Measurements from ENCODE around the gene PARL.
A peak's percentile ranks its signal among the peaks of the same experiment; 100 is the strongest.
"Not testable (repeated sequence)": the region's sequence is repeated elsewhere in the genome, so short reads cannot be mapped to it uniquely, and the experiment has no call there.

PARL gene

GRCh38 chr3:183884097-183884426 is 618 bp downstream of the PARL start:
- Histone ChIP-seq H3K36me3 (ENCODE audit: control insufficient read depth, insufficient read depth, low read length) (no peaks in the 10 kb centered on the region), H3K4me1 (ENCODE audit: control insufficient read depth, insufficient read depth, low read length) (peaks cover 4% of the 10 kb centered on the region), H3K9me3 (ENCODE audit: control insufficient read depth, low read length) (no peaks in the 10 kb centered on the region), H3K27me3 (ENCODE audit: control insufficient read depth, insufficient read depth, low read length, poor library complexity, severe bottlenecking) (peaks cover 3% of the 10 kb centered on the region), H3K4me3 (ENCODE audit: insufficient read depth, low read depth, low read length) (peak overlapping the region; percentile 91), H3K27ac (ENCODE audit: insufficient read depth, low read depth, low read length, poor library complexity, severe bottlenecking) (no peak overlapping the region)
- WGBS, 2 experiments = 5 to 6% methylated on average over 9 of the region's 9 CpGs

- Histone ChIP-seq H3K4me1 (ENCODE audit: control insufficient read depth, insufficient read depth, low read length) (peaks cover 4% of the 10 kb centered on the region), H3K9me3 (ENCODE audit: control insufficient read depth, low read length) (no peaks in the 10 kb centered on the region), H3K27ac (ENCODE audit: insufficient read depth, low read depth, low read length, poor library complexity, severe bottlenecking) (no peak overlapping the region), H3K27me3 (ENCODE audit: control insufficient read depth, insufficient read depth, low read length, poor library complexity, severe bottlenecking) (peaks cover 3% of the 10 kb centered on the region), H3K4me3 (ENCODE audit: insufficient read depth, low read depth, low read length) (peak overlapping the region; percentile 91), H3K36me3 (ENCODE audit: control insufficient read depth, insufficient read depth, low read length) (no peaks in the 10 kb centered on the region)
- WGBS, 2 experiments = 76 to 80% methylated on average over 16 of the region's 16 CpGs
These were observed 1.2 kb downstream of the PARL start for GRCh38 chr3:183883291-183884096.

- 90 to 95% methylated on average over 9 of the region's 9 CpGs for WGBS, 2 experiments
- no peaks in the 10 kb centered on the region for H3K9me3 ChIP-seq (ENCODE audit: control insufficient read depth, low read length)
- H3K4me1 ChIP-seq (ENCODE audit: control insufficient read depth, insufficient read depth, low read length) = peaks cover 4% of the 10 kb centered on the region
- H3K4me3 ChIP-seq (ENCODE audit: insufficient read depth, low read depth, low read length) = no peak overlapping the region
- H3K36me3 ChIP-seq (ENCODE audit: control insufficient read depth, insufficient read depth, low read length) = no peaks in the 10 kb centered on the region
- no peaks in the 10 kb centered on the region for H3K27me3 ChIP-seq (ENCODE audit: control insufficient read depth, insufficient read depth, low read length, poor library complexity, severe bottlenecking)
- H3K27ac ChIP-seq (ENCODE audit: insufficient read depth, low read depth, low read length, poor library complexity, severe bottlenecking) = no peak overlapping the region
These were observed 4.6 kb downstream of the PARL start for GRCh38 chr3:183880121-183880520.

- Histone ChIP-seq H3K36me3 (ENCODE audit: control insufficient read depth, insufficient read depth, low read length) (no peaks in the 10 kb centered on the region), H3K27ac (ENCODE audit: insufficient read depth, low read depth, low read length, poor library complexity, severe bottlenecking) (no peak overlapping the region), H3K27me3 (ENCODE audit: control insufficient read depth, insufficient read depth, low read length, poor library complexity, severe bottlenecking) (no peaks in the 10 kb centered on the region), H3K9me3 (ENCODE audit: control insufficient read depth, low read length) (no peaks in the 10 kb centered on the region), H3K4me3 (ENCODE audit: insufficient read depth, low read depth, low read length) (no peak overlapping the region), H3K4me1 (ENCODE audit: control insufficient read depth, insufficient read depth, low read length) (peaks cover 4% of the 10 kb centered on the region)
- 86 to 97% methylated on average over 2 of the region's 2 CpGs for WGBS, 2 experiments
These were observed 5.4 kb downstream of the PARL start for GRCh38 chr3:183879243-183879642.

GRCh38 chr3:183878071-183878470 is 6.6 kb downstream of the PARL start:
- H3K4me1 ChIP-seq (ENCODE audit: control insufficient read depth, insufficient read depth, low read length) = no peaks in the 10 kb centered on the region
- no peak overlapping the region for H3K27ac ChIP-seq (ENCODE audit: insufficient read depth, low read depth, low read length, poor library complexity, severe bottlenecking)
- no peaks in the 10 kb centered on the region for H3K9me3 ChIP-seq (ENCODE audit: control insufficient read depth, low read length)
- H3K36me3 ChIP-seq (ENCODE audit: control insufficient read depth, insufficient read depth, low read length) = no peaks in the 10 kb centered on the region
- WGBS, 2 experiments = 92 to 96% methylated on average over 8 of the region's 8 CpGs
- no peak overlapping the region for H3K4me3 ChIP-seq (ENCODE audit: insufficient read depth, low read depth, low read length)
- H3K27me3 ChIP-seq (ENCODE audit: control insufficient read depth, insufficient read depth, low read length, poor library complexity, severe bottlenecking) = no peaks in the 10 kb centered on the region

GRCh38 chr3:183877227-183877626 is 7.5 kb downstream of the PARL start:
- not testable (repeated sequence) for H3K4me1 ChIP-seq (ENCODE audit: control insufficient read depth, insufficient read depth, low read length); H3K27me3 ChIP-seq (ENCODE audit: control insufficient read depth, insufficient read depth, low read length, poor library complexity, severe bottlenecking); H3K9me3 ChIP-seq (ENCODE audit: control insufficient read depth, low read length); H3K36me3 ChIP-seq (ENCODE audit: control insufficient read depth, insufficient read depth, low read length); H3K4me3 ChIP-seq (ENCODE audit: insufficient read depth, low read depth, low read length); H3K27ac ChIP-seq (ENCODE audit: insufficient read depth, low read depth, low read length, poor library complexity, severe bottlenecking)
- 97 to 99% methylated on average over 5 of the region's 5 CpGs for WGBS, 2 experiments

GRCh38 chr3:183875411-183875810 is 9.3 kb downstream of the PARL start:
- H3K36me3 ChIP-seq (ENCODE audit: control insufficient read depth, insufficient read depth, low read length) = no peaks in the 10 kb centered on the region
- no peaks in the 10 kb centered on the region for H3K4me1 ChIP-seq (ENCODE audit: control insufficient read depth, insufficient read depth, low read length)
- H3K27ac ChIP-seq (ENCODE audit: insufficient read depth, low read depth, low read length, poor library complexity, severe bottlenecking) = no peak overlapping the region

GRCh38 chr3:183873914-183874313 is 10.8 kb downstream of the PARL start:
- 93 to 99% methylated on average over 3 of the region's 3 CpGs for WGBS, 2 experiments
- Histone ChIP-seq H3K27ac (ENCODE audit: insufficient read depth, low read depth, low read length, poor library complexity, severe bottlenecking) (no peak overlapping the region), H3K27me3 (ENCODE audit: control insufficient read depth, insufficient read depth, low read length, poor library complexity, severe bottlenecking) (no peaks in the 10 kb centered on the region), H3K36me3 (ENCODE audit: control insufficient read depth, insufficient read depth, low read length) (no peaks in the 10 kb centered on the region), H3K4me3 (ENCODE audit: insufficient read depth, low read depth, low read length) (no peak overlapping the region), H3K9me3 (ENCODE audit: control insufficient read depth, low read length) (no peaks in the 10 kb centered on the region), H3K4me1 (ENCODE audit: control insufficient read depth, insufficient read depth, low read length) (no peaks in the 10 kb centered on the region)

More at GRCh38 chr3:183875411-183875810, 9.3 kb downstream of the PARL start:
- Histone ChIP-seq H3K27me3 (ENCODE audit: control insufficient read depth, insufficient read depth, low read length, poor library complexity, severe bottlenecking) (no peaks in the 10 kb centered on the region), H3K4me3 (ENCODE audit: insufficient read depth, low read depth, low read length) (no peak overlapping the region), H3K9me3 (ENCODE audit: control insufficient read depth, low read length) (no peaks in the 10 kb centered on the region)

GRCh38 chr3:183871541-183871940 is 13.1 kb downstream of the PARL start:
- no peaks in the 10 kb centered on the region for H3K4me1 ChIP-seq (ENCODE audit: control insufficient read depth, insufficient read depth, low read length)
- H3K27ac ChIP-seq (ENCODE audit: insufficient read depth, low read depth, low read length, poor library complexity, severe bottlenecking) = no peak overlapping the region
- no peaks in the 10 kb centered on the region for H3K9me3 ChIP-seq (ENCODE audit: control insufficient read depth, low read length)
- H3K4me3 ChIP-seq (ENCODE audit: insufficient read depth, low read depth, low read length) = no peak overlapping the region
- no peaks in the 10 kb centered on the region for H3K27me3 ChIP-seq (ENCODE audit: control insufficient read depth, insufficient read depth, low read length, poor library complexity, severe bottlenecking)
- peaks cover 5% of the 10 kb centered on the region for H3K36me3 ChIP-seq (ENCODE audit: control insufficient read depth, insufficient read depth, low read length)
- 96 to 100% methylated on average over 1 to 2 of the region's 2 CpGs for WGBS, 2 experiments

- H3K9me3 ChIP-seq (ENCODE audit: control insufficient read depth, low read length) = no peaks in the 10 kb centered on the region
- H3K27ac ChIP-seq (ENCODE audit: insufficient read depth, low read depth, low read length, poor library complexity, severe bottlenecking) = no peak overlapping the region
- WGBS, 2 experiments = 94 to 96% methylated on average over 3 of the region's 3 CpGs
- peaks cover 12% of the 10 kb centered on the region for H3K36me3 ChIP-seq (ENCODE audit: control insufficient read depth, insufficient read depth, low read length)
- H3K4me3 ChIP-seq (ENCODE audit: insufficient read depth, low read depth, low read length) = no peak overlapping the region
- H3K4me1 ChIP-seq (ENCODE audit: control insufficient read depth, insufficient read depth, low read length) = no peaks in the 10 kb centered on the region
- no peaks in the 10 kb centered on the region for H3K27me3 ChIP-seq (ENCODE audit: control insufficient read depth, insufficient read depth, low read length, poor library complexity, severe bottlenecking)
These were observed 14.1 kb downstream of the PARL start for GRCh38 chr3:183870563-183870962.
